NCI-H2171 treated with DMSO at 0.1 percent for 48 hours (cell line): ENCODE measurements around the gene TNFSF11.

ENCODE experiments used
- DNase-seq: peaks from one replicate; lab custom pipeline; 2025; lab: John Stamatoyannopoulos, UW

The TNFSF11 gene

DNA sequence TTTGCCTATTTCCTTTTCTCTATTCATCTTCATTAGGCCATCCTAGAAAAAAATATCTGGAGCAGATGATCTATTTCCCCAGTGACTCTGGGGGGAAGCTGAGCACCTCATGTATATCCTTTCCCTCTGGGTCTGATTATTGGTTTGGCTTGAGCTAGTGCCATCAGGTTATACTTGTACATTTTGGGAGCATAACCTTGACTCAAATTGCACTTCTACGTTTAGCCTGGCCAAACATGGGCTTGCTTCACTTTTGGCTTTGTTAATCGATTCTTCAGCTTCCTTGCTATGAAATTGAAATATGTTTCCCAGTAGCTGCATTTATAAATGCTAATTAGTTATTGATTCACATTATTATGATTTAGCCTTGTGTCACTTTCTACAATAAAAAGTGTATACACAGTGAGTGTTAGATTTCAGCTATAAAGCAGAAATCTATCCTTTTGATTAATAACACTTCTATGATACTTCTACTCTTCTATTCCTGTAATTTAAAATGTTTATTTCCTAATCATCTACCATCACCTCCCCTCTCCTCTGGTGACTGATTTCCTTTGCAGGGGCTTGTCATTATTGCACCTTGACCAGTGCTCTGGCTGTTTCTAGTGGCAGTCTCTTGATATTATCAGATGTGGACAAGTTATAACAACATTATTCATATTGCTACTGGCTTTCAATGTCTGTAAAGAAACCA is 37.3 kb downstream of the TNFSF11 start:
- DNase-seq: no peak

GRCh38 chr13:42612021-42612765 is 38.2 kb downstream of the TNFSF11 start:
- DNase-seq: no peak

DNA sequence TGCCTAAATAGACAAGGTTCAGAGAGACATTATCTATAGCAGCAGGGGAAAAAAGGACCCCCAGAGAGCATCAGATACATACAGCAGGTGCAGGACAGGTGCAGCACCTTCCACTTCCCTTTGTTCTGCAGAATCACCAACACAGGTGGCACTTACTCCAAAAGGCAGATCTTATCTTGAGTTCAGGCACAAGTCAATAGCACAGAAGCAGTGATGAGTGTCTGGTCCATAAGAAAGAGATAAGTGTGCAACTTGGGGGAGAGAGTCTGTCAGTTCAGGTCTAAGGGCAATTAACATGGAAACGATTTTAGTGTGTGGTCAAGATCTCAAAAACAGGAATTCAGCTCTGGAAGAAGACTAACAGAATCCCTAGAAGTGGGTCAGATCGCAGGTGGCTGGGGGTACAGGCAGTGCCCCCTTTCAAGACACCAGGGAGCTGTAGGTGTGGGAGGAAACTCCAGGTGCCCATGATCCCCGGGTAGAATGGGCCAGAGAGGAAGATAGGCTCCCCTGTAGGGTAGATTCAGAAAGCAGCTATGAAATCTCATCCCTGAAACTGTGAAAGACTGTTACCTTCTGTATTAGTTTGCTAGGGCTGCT is 40.6 kb downstream of the TNFSF11 start:
- DNase-seq: peak; percentile 15

- peak; percentile 46 for DNase-seq
Observed at GRCh38 chr13:42615691-42616090, 41.7 kb downstream of the TNFSF11 start.

DNA sequence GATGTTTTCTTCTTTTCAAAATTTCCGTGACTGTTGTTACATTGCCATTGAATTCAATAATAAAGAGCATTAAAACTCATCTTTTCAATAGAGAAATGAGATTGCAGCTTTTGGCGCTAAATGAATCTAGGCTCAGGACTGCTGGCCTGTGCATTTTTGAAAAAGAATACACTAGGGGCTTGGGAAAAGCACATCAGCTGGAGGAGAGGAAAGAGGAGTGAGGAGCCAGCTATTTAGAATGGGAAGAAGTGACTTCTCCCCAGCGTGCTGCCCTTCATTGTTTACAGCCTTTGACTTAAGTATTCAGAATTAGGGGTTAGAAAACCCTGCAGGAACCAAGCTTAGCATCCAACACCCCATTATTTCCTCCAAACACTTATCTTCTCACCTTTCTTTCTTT is 43.3 kb downstream of the TNFSF11 start:
- no peak for DNase-seq

DNA sequence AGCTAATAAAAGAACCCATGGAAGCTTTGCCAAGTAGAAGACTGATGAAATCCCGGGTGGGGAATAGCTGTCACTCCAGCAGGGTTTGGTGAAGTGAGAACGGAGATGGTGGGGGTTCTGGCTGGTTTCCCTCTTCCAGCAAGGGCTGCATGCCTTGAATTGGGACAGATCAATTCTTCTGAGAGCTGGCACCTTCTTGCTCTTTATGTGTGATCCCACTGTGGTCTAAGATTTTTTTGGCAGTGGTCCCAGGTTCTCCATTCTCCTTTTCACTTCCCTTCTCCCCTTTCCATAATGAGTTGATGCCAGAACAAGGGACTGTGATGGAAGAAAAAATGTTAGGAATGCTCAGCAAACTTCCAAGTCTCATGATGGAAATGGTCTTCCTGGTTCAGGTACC is 50.0 kb downstream of the TNFSF11 start:
- DNase-seq: no peak

DNA sequence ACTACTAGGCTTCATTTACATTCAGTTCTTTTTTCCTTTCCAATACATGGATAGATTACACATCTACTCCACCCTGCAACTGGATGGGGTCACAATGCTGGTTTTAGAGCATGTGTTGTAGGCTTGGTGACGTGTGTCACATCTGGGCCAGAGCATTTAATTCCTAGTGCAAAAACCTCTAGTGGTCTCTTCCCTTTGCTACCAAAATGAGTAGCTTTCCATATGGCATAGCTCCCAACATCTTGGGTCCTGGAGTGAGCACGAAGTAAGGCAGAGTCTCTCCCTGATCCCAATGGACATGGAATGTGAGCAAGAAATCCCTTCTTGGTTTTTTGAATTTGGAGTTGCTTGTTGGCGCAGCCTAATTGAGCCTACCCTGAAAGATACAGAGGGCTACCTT is 51.7 kb downstream of the TNFSF11 start:
- no peak for DNase-seq

DNA sequence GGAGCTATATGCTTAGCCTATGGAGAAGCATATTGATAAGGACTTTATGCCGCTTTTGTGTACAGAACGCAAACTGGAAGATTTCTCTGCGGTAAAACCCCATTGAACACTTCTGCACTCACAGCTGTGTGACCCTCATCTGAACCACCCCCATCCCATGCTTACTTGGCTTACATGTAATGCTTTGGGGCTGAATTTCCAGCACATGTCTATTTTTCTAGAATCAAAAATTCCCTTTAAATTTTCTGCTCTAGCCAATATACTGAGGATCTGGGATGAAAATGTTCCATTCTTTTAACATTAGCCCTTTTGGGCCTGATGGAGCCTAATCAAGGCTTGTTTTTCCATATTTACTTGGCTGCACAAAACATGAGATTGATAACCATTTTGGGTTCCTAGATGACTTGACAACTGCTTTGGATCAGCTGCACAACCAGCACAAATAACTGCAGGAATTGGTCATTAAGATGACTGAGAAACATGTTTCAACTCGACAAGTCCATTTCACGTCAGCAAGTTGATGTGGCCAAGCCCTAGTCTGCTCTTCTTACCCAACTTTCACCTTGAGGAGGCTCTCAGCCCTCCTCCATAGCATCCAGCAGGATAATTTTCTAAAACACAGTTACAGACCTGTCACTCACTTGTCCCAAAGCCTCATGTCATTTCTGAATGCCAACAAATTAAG is 52.4 kb downstream of the TNFSF11 start:
- no peak for DNase-seq

DNA sequence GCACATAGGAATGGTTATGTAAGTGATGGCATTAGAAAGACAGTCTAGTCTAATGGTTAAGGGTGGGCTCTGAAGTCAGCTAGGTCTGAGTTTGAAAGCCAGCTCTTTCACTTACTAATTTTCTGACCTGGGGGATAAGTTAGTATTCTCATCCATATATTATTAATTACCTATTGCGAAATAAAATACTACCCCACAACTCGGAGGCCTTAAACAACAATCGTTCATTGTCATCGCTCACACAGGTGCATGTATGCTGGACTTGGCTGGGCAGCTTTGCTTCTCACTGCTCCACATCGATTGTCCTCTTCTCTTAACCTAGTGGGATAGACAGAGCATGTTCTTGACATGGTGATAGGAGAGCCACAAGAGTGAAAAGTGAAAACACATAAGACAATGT is 54.7 kb downstream of the TNFSF11 start:
- no peak for DNase-seq

DNA sequence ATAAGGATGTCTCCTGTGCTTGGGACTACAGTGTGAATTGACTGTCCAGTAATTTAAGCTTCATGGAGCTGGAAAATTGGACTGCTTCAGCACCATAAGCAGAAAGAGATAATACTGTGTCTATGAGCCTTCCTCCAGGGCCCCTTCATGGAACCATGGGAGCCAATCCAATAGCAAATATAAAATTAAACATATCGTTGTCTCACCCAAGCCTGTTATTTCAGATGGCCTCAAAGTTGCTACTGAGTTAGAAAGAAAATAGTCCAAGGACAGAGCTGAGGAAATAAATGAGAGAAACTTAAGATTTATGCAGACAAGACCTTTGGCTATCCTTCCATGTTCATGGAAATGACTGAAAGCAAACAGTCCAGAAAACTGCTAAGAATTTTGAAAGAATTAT is 57.2 kb downstream of the TNFSF11 start:
- no peak for DNase-seq

DNA sequence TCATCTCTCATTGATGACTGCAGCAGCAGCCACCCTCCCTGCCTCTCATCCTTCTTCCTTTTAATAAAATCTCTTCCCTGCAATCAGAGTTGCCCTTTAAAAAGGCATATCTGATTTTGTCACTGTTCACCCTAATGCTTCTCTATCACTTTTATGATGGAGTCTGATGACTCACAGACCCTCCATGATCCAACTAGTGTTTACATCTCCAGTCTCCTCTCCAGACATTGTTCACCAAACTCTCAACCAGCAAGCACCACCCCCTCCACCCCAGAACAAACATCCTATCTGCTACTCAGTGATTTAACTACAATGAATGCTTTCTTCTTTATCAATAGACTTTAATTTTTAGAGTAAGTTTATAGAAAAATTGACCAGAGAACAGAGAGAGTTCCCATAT is 59.5 kb downstream of the TNFSF11 start:
- DNase-seq: no peak

- no peak for DNase-seq
Observed at GRCh38 chr13:42638101-42638500, 64.1 kb downstream of the TNFSF11 start.

GRCh38 chr13:42638886-42639285 is 64.9 kb downstream of the TNFSF11 start:
- no peak for DNase-seq

GRCh38 chr13:42643076-42643475 is 69.1 kb downstream of the TNFSF11 start:
- no peak for DNase-seq

GRCh38 chr13:42644841-42645240 is 70.9 kb downstream of the TNFSF11 start:
- no peak for DNase-seq

- DNase-seq: no peak
Observed at GRCh38 chr13:42645717-42646116, 71.8 kb downstream of the TNFSF11 start.

DNA sequence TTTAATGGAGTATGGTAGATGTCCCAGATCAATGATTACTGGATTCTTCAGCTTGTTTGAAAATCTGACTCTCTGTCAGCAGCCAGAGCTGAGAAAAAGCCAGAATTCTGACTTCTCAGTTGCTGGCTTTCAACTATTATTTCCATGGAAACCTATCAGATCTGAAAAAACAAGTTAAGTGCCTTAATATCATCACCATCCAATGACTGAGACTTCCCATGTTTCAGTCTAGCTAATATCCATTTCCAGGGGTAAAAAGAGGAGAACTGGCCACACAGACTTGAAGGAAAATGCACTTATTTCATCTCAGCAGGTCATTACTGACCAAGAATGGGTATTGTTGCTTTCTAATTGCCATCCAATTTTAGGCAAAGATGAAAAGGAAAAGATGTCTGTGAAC is 75.2 kb downstream of the TNFSF11 start:
- DNase-seq: no peak

- DNase-seq: no peak
Observed at GRCh38 chr13:42649831-42650230, 75.9 kb downstream of the TNFSF11 start.

DNA sequence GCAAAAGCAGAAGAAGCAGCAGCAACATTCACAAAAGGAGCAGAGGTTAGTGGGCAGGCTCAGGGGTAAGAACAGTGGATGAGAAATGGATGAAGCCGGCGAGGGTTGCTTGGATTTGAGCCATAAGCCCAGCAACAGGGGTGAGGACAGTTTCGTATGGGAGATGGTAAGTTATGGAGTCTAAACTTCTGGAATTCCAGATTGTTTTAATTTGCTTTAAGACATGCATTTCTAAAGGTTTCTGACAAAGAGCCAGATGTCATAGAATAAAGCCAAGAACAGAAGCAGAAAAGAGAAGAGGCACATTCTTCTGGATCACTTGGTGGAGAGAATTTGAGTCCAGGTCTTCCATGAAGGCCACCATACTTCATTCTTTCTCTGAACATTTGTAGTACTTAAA is 76.6 kb downstream of the TNFSF11 start:
- DNase-seq: no peak

- DNase-seq: no peak
Observed at GRCh38 chr13:42651936-42652641, 78.1 kb downstream of the TNFSF11 start.

DNA sequence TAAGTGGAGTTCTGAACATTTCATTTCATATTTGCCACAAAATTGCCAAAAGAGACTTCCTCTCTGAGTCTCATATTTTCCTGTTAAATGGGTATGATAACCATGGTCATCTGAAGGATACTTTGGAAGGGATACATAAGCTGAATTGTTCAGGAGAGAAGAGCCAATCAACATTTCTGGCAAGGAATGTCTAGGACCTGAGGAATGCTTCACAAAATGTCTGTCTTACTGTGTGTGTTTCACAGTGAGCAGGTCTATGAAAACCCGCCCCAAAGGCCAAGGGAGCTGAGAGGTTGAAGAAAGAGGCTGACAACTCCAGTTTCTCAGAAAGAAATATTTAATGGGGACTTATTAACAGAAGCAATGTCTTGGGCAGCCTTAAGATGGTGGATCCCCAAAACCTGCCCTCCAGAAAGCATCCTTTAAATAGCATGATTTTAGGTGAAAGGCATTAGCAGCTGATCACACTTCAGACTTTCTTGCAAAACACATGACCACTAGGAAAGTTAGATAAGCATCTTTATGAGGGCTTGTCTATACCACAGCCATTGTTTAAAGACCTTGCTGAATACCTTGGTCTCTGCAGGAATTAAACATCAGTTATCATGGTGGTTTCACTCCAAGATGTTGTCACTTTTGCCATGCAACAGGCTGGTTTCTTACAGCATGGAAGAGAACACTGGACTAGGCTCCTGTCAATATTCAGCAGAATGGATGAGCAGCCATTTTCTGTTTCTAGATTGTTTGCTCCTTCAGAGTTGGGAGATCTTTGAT is 78.9 kb downstream of the TNFSF11 start:
- no peak for DNase-seq
